Left colon (tissue), 2 donors: ENCODE measurements around the gene TIMM50. TPM values are rescaled to one million over a fixed set of nuclear protein-coding genes. Genes with fewer than 3 reads are reported as not detected.

Experiments
- ATAC-seq: fragments of 200-7000 bp; cut with Tn5 transposase; one replicate; pipeline ENCODE4 v1.9.1; 2020; ENCODE audit warnings: mild to moderate bottlenecking, moderate library complexity
- DNase-seq, 2 donors: peaks; one replicate each; pipeline ENCODE4 v3.0.0-alpha.2; 2020
- intact Hi-C, 2 donors: fragments of 100-400 bp; cut with DNase I in 1 of 2; cut with micrococcal nuclease in 1 of 2; formaldehyde crosslinking; loops; one replicate each; pipeline versions ENCODE4 v1.11.2 to v1.14.0; 2022; cut with DNase I, micrococcal nuclease
- total RNA-seq, 2 donors: library from RNA; stranded (reverse); fragmentation: NEBNext Ultra II Directional; extraction: Animal tissue kit (Norgen Biotek cat#: 25700); gene quantifications; one replicate each; pipeline ENCODE4 v1.2.1, GENCODE V29; 2021
- donor health status: DM: no; HTN: no; CAD: no.
- donor health status: DM: yes; HTN: yes; CAD: no.

The TIMM50 gene
- total RNA-seq, 2 donors from 2014 or later: 40.8 to 47.8 TPM

DNA sequence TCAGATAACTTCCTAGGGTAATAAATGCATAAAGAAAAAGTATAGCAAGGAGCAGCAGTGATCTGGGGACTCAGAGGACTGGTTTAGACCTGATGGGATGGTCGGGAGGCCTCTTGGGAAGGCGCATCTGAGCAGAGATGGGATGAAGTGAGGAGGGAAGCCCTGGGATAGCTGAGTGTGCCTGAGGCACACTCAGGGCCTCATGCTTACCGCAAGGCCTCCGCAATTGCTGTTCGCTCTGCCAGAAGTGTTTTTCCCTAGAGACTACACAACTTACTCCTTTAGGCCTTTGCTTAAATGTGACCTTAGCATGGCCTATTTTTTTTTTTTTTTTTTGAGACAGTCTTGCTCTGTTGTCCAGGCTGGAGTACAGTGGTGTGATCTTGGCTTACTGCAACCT lies 14.0 kb downstream of the TIMM50 start:
- intact Hi-C loops: no loop called here
- no peak for DNase-seq
- no peak for ATAC-seq

DNA sequence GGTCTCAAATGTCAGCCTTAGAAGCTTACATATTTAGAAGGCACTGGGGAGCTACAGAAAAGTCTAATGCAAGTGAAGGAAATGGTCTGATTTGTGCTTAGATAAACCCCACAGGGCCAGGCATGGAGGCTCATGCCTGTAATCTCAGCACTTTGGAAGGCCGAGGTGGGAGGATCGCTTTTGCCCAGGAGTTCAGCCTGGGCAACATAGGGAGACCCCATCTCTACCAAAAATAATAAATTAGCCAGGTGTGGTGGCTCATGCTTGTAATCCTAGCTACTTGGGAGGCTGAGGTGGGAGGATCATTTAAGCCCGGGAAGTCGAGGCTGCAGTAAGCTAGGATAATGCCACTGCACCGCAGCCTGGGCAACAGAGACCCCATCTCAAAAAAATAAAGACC lies 15.4 kb downstream of the TIMM50 start:
- DNase-seq (no peak), ATAC-seq (no peak)
- intact Hi-C loops: no loop called here

DNA sequence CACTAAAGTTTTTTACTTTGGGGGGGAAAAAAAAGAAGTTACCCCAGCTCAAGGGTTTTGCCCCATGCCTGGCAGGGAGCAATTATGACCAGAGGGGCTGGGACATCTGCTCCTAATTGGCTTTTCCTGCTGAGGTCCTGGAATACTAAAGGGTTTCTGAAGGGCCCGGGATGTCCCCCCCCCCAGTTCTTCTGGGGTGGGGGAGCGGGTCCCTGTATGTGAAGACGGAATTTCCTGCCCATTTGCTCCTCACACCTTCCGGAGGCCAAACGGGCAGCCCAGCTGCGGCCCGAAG lies 17.0 kb downstream of the TIMM50 start:
- intact Hi-C loops: no loop called here
- ATAC-seq (no peak), DNase-seq (no peak)

DNA sequence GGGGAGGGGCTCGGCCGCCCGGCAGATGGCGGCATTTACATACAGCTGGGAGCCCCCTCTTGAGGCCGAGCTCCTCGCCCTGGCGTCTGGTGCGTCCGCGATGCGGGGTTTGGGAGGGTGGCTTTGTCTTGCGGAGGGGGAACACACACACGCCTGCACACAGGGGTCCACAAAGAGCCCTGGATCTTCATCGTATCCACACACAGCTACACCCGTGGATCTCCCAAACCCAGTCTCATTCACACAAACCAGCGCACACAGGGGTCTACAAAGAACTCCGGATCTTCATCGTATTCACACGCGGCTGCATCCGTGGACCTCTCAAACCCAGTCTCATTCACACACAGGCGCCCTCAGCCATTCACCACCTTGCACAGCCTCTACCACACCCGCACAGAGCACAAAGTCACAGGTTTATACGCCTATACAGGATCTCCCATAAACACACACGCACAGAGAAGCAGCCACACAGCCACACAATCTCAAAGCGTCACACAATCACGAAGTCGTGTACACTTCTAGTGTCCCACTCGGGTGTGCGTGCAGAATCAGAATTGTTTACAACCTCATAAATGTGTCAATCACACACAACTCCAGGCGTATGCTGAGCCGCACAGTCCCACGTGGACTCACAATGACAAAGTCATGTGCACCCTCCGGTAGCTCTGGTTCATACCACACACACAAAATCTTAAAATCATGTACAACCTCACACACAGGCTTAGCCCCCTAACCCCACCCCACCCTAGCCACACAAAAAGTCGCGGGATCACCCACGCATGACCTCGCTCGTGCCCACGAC lies 17.6 kb downstream of the TIMM50 start:
- peak in 1 of 2 donors; percentile 48 for DNase-seq
- ATAC-seq: peak; percentile 79
- intact Hi-C loops: no loop called here

DNA sequence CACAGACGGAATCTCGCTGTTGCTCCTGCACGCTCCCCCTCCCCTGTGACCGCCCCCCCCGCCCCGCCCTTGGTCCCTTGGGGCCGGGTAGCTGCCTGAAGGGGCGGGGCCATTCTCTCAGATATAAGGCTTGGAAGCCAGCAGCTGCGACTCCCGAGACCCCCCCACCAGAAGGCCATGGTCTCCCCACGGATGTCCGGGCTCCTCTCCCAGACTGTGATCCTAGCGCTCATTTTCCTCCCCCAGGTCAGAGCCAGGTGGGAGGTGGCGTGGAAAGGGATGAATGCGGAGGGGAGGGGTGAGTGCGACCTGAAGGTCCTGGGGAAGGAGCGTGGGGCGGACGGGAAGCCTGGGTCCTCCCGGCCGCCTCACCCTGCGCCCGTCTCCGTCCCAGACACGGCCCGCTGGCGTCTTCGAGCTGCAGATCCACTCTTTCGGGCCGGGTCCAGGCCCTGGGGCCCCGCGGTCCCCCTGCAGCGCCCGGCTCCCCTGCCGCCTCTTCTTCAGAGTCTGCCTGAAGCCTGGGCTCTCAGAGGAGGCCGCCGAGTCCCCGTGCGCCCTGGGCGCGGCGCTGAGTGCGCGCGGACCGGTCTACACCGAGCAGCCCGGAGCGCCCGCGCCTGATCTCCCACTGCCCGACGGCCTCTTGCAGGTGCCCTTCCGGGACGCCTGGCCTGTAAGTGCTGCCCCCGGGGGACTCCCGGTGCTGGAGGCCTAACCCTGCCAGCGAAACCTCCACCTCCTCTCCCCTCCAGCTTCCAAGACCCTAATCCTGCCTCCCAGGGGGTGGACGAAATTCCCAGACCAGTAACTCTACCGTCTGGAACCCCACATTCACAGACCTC lies 18.4 kb downstream of the TIMM50 start, which contains the start of gene DLL3:
TSS of gene DLL3 (plus strand) at position 150 of the 845 bp plus-strand sequence. CDS start at position 178, 28 bp downstream.
- DNase-seq (no peak), ATAC-seq (peak; percentile 24)
- intact Hi-C loops: no loop called here

DNA sequence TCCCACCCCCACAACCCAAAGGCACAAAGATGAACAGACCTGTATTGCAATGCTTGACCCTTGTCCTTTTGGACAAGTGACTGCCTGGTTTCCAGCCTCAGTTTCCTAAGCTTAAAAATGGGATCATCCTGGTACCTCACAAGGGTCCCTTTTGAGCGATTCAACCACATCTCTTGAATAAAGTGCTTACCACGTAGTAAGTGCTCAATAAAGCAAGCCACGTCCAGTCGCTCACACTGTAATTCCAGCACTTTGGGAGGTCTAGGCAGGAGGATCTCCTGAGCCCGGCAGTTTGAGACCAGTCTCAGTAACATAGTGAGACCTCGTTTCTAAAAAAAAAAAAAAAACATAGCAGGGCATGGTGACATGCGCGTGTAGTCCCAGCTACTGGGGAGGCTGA lies 19.3 kb downstream of the TIMM50 start:
- intact Hi-C loops: no loop called here
- DNase-seq: no peak
- ATAC-seq: no peak

DNA sequence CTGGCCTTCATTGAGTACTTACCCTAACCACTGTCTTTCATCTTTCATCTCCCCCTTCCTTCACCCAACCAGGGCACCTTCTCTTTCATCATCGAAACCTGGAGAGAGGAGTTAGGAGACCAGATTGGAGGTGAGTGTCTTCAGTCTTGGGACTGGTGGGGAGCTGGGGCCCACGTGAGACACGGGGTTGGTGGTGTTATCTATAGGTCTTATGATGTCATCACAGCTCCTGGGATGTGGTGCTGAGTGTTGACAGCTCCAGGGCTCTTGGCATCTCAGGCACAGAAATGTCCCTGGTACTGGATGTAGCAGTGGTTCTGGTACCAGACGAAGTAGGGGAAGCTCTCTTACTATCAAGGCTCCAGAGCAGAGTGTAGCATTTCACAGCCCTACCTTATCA lies 19.9 kb downstream of the TIMM50 start:
- no peak for DNase-seq
- ATAC-seq: no peak
- intact Hi-C loops: no loop called here

DNA sequence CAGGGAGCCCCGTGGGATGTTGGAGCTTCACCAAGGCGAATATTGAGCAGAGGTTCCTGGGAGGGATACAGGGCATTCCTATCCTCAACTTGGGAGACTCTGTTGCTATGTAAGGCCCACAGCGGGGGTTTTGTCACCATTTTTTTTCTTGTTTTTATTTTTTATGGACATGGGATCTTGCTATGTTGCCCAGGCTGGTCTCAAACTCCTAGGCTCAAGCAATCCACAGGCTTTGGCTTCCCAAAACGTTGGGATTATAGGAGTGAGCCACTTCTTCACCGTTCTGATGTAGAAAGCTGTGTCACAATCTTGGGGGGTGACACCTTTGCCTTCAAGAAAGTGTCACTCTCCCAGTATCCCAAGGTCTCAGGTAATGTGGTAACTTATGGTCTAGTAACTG lies 20.7 kb downstream of the TIMM50 start:
- no peak for DNase-seq
- ATAC-seq: no peak
- intact Hi-C loops: no loop called here

DNA sequence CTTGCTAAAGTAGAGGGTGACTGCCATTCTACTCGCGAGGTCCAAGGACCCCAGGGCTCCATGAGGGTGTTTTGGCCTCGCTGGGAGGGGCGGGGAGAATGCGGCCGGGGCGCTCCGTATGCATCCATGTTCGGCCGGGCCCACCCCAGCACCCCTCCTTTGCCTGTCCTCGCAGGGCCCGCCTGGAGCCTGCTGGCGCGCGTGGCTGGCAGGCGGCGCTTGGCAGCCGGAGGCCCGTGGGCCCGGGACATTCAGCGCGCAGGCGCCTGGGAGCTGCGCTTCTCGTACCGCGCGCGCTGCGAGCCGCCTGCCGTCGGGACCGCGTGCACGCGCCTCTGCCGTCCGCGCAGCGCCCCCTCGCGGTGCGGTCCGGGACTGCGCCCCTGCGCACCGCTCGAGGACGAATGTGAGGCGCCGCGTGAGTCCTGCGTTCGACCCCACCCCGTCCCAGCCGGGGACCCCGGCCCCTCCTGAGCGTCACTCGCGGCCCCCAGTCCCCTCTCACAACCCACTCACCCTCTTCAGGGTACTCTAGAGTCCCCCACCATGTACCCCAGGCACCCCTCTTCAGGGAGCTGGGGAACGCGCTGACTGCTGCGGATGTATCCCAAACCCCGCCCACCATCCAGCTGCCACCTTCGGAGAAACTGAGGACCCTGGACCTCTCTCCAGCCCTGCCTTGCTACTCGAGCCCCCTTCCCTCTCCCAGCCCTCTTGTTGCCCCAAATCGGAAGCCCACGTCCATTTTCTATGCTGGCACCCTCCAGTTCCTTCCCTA lies 22.2 kb downstream of the TIMM50 start:
- ATAC-seq (peak; percentile 71), DNase-seq (peak; percentile 37 to 62)
- intact Hi-C loops: no loop called here

DNA sequence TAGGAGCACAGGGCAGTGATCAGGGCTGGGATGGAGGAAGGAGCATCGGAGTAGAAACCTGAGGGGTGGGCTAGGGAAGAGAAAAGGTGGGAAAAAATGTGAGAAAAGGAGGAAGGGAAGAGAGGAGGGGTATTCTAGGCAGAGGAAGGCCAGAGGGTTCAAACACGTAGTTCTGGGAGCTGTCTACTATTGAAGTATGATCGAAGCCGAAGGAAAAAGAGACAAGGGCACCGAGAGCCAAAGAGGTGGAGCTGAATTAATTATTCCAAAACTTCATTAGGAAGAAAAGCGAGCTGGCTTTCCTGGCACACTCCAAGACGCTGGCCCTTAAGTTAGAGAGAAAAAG lies 25.9 kb downstream of the TIMM50 start:
- ATAC-seq (no peak), DNase-seq (no peak)
- intact Hi-C loops: no loop called here

DNA sequence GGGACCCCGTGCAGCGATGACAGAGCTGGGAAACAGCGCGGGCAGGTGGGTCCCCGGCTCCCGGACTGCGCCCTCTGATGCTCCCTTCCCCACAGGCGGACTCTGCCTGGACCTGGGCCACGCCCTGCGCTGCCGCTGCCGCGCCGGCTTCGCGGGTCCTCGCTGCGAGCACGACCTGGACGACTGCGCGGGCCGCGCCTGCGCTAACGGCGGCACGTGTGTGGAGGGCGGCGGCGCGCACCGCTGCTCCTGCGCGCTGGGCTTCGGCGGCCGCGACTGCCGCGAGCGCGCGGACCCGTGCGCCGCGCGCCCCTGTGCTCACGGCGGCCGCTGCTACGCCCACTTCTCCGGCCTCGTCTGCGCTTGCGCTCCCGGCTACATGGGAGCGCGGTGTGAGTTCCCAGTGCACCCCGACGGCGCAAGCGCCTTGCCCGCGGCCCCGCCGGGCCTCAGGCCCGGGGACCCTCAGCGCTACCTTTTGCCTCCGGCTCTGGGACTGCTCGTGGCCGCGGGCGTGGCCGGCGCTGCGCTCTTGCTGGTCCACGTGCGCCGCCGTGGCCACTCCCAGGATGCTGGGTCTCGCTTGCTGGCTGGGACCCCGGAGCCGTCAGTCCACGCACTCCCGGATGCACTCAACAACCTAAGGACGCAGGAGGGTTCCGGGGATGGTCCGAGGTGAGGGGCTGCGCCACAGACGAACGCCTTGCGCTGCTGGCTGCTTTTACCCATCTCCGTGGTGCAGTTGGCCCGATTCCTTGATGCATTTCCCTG lies 26.5 kb downstream of the TIMM50 start:
- ATAC-seq: peak; percentile 74
- DNase-seq: peak in 1 of 2 donors; percentile 34
- intact Hi-C loops: no loop called here

DNA sequence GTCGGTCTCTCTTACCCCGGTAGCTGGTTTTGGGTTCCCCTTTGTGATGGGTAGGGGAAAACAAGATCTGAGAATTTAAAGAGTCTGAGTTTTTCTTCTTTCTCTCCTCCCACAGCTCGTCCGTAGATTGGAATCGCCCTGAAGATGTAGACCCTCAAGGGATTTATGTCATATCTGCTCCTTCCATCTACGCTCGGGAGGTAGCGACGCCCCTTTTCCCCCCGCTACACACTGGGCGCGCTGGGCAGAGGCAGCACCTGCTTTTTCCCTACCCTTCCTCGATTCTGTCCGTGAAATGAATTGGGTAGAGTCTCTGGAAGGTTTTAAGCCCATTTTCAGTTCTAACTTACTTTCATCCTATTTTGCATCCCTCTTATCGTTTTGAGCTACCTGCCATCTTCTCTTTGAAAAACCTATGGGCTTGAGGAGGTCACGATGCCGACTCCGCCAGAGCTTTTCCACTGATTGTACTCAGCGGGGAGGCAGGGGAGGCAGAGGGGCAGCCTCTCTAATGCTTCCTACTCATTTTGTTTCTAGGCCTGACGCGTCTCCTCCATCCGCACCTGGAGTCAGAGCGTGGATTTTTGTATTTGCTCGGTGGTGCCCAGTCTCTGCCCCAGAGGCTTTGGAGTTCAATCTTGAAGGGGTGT lies 27.2 kb downstream of the TIMM50 start:
- DNase-seq (no peak), ATAC-seq (no peak)
- intact Hi-C loops: no loop called here

DNA sequence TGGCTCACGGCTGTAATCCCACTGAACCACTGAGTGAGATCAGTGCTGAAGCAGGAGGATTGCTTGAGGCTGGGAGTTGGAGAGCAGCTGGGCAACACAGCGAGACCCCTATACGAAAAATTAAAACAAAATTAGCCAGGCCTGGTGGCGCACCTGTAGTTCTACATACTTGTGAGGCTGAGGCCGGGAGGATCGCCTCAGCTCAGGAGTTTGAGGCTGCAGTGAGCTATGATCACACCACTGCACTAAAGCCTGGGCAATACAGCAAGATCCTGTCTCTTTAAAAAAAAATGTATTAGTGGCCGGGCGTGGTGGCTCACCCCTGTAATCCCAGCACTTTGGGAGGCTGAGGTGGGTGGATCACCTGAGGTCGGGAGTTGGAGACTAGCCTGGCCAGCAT lies 28.0 kb downstream of the TIMM50 start:
- DNase-seq: no peak
- intact Hi-C loops: no loop called here
- ATAC-seq: no peak

DNA sequence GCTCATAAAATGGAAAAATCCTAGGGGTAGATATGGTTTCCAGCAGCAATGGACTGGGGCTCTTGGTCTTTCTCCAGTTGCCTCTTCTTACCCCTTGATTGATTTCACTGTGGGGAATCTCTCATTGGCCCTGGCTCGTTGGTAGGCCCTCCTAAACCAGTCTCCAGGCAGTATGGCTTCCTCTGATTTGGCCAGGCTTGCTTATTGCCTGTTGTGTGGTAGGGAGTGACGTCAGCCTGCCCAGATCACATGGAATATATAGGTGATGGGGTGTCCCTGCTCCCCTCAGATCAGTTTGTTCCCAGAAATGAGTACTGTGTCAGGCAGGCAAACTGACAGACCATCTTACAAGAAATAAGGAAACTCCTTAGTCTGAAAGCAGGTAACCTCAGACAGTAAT lies 28.6 kb downstream of the TIMM50 start:
- ATAC-seq (no peak), DNase-seq (no peak)
- intact Hi-C loops: no loop called here

DNA sequence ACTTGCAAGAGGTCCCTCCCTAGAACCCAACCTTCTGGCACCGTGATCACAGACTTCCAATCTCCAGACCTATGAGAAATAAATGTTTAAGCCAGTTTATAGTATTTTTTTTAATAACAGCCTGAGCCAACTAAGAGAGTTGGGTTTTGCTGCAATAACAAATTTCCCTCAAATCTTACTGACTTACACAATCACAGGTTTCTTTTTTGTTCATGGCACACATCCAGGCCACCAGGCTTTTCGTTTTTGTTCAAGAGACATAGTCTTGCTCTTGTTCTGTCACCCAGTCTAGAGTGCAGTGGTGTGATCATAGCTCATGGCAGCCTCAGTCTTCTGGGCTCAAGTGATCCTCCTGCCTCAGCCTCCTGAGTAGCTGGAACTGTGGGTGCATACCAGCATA lies 32.4 kb downstream of the TIMM50 start:
- intact Hi-C loops: no loop called here
- no peak for DNase-seq
- no peak for ATAC-seq

DNA sequence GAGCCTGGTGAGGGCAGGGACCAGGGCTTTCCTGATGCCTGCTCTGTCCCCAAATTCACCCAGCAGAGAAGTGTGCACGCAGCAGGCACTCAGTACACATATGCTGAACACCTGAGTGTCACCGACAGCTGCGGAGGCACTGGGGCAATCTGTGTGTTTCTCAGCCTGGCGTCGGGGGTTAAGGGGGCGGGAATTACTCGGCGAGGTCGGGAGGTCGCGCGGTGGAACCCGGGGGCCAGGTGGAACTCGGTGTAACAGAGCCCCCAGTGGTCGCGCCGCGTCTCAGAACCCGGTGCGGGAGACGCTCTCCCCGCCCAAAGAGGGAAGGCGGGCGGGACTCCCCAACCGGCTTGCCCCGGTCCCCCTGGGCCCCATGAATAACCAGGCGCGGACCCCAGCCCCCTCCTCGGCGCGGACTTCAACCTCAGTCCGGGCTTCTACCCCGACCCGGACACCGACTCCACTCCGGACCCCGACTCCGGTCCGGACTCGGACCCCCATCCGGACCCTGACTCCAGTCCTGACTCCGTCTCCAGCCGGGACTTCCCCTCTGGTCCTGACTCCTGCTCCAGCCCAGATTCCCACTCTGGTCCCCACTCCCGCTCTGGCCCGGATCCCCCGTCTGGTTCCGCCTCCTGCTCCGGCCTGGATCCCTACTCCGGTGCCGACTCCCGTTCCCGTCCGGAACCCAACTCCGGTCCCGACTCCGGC lies 34.4 kb downstream of the TIMM50 start, which contains the start of gene SELENOV:
TSS of gene SELENOV (plus strand) at position 300 of the 711 bp plus-strand sequence. CDS start at position 374, 74 bp downstream.
- ATAC-seq (no peak), DNase-seq (no peak)
- intact Hi-C loops: no loop called here

DNA sequence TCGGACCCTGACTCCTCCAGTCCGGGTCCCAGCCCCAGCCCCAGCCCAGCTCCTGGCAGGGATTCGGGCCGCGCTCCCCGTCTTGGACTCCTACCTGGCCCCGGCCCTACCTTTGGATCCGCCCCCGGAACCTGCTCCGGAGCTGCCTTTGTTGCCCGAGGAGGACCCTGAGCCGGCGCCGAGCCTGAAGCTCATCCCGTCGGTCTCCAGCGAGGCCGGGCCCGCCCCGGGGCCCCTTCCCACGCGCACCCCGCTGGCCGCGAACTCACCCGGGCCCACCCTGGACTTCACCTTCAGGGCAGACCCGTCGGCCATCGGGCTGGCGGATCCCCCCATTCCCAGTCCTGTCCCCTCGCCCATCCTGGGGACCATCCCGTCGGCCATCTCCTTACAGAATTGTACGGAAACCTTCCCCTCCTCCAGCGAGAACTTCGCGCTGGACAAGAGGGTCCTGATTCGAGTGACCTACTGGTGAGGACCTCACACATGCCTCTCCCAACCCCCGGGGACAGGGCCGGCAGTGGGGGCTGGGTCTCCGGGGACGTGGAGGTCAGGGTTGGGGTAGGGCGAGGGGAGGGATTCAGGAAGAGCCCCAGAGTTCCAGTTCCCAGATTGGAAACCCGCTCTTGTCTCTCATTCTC lies 35.0 kb downstream of the TIMM50 start:
- no peak for ATAC-seq
- intact Hi-C loops: no loop called here
- no peak for DNase-seq
